ENCODE data around the gene VAMP8. TPM values are rescaled to one million over a fixed set of nuclear protein-coding genes. Genes with fewer than 3 reads are reported as not detected.
A peak's percentile ranks its signal among the peaks of the same experiment; 100 is the strongest.
"Not testable (repeated sequence)": the region's sequence is repeated elsewhere in the genome, so short reads cannot be mapped to it uniquely, and the experiment has no call there.

The VAMP8 gene
- 0.63 TPM for polyA plus RNA-seq (2013, experiment 1 of 2; ENCODE audit: insufficient read length)
- polyA plus RNA-seq (2013, experiment 2 of 2; ENCODE audit: insufficient read length) = 0.58 TPM

- DNase-seq = no peak
Measured at GRCh38 chr2:85577386-85578242, at the start of gene VAMP8. VAMP8 (plus strand) TSS chr2:85577586; CDS start chr2:85577647, 61 bp downstream.

GRCh38 chr2:85527787-85528186 lies 49.6 kb upstream of the VAMP8 start:
- DNase-seq = no peak

- DNase-seq = no peak
Measured at GRCh38 chr2:85528355-85528754, 49.0 kb upstream of the VAMP8 start.

GRCh38 chr2:85529809-85530208 lies 47.6 kb upstream of the VAMP8 start:
- no peak for DNase-seq

GRCh38 chr2:85531589-85531988 lies 45.8 kb upstream of the VAMP8 start:
- DNase-seq = no peak

GRCh38 chr2:85534099-85534498 lies 43.3 kb upstream of the VAMP8 start:
- DNase-seq = no peak

- no peak for DNase-seq
Measured at GRCh38 chr2:85534881-85535280, 42.5 kb upstream of the VAMP8 start.

GRCh38 chr2:85536479-85536878 lies 40.9 kb upstream of the VAMP8 start:
- peak; percentile 76 for DNase-seq

- DNase-seq = peak; percentile 53
Measured at GRCh38 chr2:85537600-85538506, 39.5 kb upstream of the VAMP8 start.

GRCh38 chr2:85538507-85539360 lies 38.7 kb upstream of the VAMP8 start, which contains the start of gene MAT2A:
MAT2A (plus strand) TSS chr2:85539168; CDS start chr2:85539288, 120 bp downstream.
- DNase-seq = peak; percentile 93

GRCh38 chr2:85539361-85540132 lies 37.8 kb upstream of the VAMP8 start:
- peak; percentile 73 for DNase-seq

- DNase-seq = no peak
Measured at GRCh38 chr2:85540133-85540648, 37.2 kb upstream of the VAMP8 start.

- no peak for DNase-seq
Measured at GRCh38 chr2:85541262-85541661, 36.1 kb upstream of the VAMP8 start.

- no peak for DNase-seq
Measured at GRCh38 chr2:85541753-85542457, 35.5 kb upstream of the VAMP8 start.

GRCh38 chr2:85542777-85543176 lies 34.6 kb upstream of the VAMP8 start:
- no peak for DNase-seq

GRCh38 chr2:85544254-85544691 lies 33.1 kb upstream of the VAMP8 start:
- not testable (repeated sequence) for DNase-seq

GRCh38 chr2:85544915-85545779 lies 32.2 kb upstream of the VAMP8 start:
- not testable (repeated sequence) for DNase-seq

- DNase-seq = no peak
Measured at GRCh38 chr2:85545780-85546240, 31.6 kb upstream of the VAMP8 start.

Measured in fibroblast of skin of back (primary cell).